GM23338 (cell line): ENCODE data around the gene SLC10A6. TPM values are rescaled to one million over a fixed set of nuclear protein-coding genes. Genes with fewer than 3 reads are reported as not detected.

Source experiments
- ATAC-seq: fragments of 200-7000 bp; cut with Tn5 transposase; 3 replicates; pipeline ENCODE4 v1.9.1; 2020
- DNase-seq: peaks from one replicate; pipeline ENCODE4 v3.0.0-alpha.2; 2015; ENCODE audit warnings: low spot score
- H2AFZ ChIP-seq: fragments of 200-600 bp; sonication (generic); 2 replicates; pipeline ENCODE4 v1.8.0; 2016; ENCODE audit warnings: antibody characterized with exemption, mild to moderate bottlenecking, moderate library complexity
- H3F3A ChIP-seq: fragments of 200-600 bp; sonication (generic); replicated peaks from 2 replicates; pipeline ENCODE4 v1.8.0; 2017; ENCODE audit warnings: antibody characterized with exemption, mixed run types, low read depth
- H3K27ac ChIP-seq: fragments of 200-600 bp; sonication (generic); 2 replicates; pipeline ENCODE4 v1.6.1; 2016; ENCODE audit warnings: low read depth
- H3K27me3 ChIP-seq: fragments of 200-600 bp; sonication (generic); 2 replicates; pipeline ENCODE4 v1.8.0; 2016; ENCODE audit warnings: mild to moderate bottlenecking, mixed run types, moderate library complexity; ENCODE audit not compliant: insufficient read depth
- H3K36me3 ChIP-seq: fragments of 200-600 bp; sonication (generic); 2 replicates; pipeline ENCODE4 v1.8.0; 2016; ENCODE audit warnings: mild to moderate bottlenecking; ENCODE audit not compliant: insufficient read depth
- H3K4me1 ChIP-seq: fragments of 200-600 bp; sonication (generic); 2 replicates; pipeline ENCODE4 v1.8.0; 2016; ENCODE audit warnings: mild to moderate bottlenecking, moderate library complexity; ENCODE audit not compliant: insufficient read depth
- H3K4me2 ChIP-seq: fragments of 200-600 bp; sonication (generic); 2 replicates; pipeline ENCODE4 v1.7.1; 2017; ENCODE audit warnings: mixed run types
- H3K4me3 ChIP-seq: fragments of 200-600 bp; sonication (generic); 2 replicates; pipeline ENCODE4 v1.6.1; 2016; ENCODE audit warnings: mixed run types
- H3K79me2 ChIP-seq: fragments of 200-600 bp; sonication (generic); replicated peaks from 2 replicates; pipeline ENCODE4 v1.8.0; 2017; ENCODE audit warnings: mild to moderate bottlenecking; ENCODE audit not compliant: insufficient read depth
- H3K9me2 ChIP-seq: fragments of 200-600 bp; sonication (generic); 2 replicates; pipeline ENCODE4 v1.8.0; 2017; ENCODE audit not compliant: insufficient read depth
- H4K20me1 ChIP-seq: fragments of 200-600 bp; sonication (generic); replicated peaks from 2 replicates; pipeline ENCODE4 v1.8.0; 2017; ENCODE audit warnings: mild to moderate bottlenecking; ENCODE audit not compliant: insufficient read depth
- H3K27ac Mint-ChIP-seq: 2 replicates; pipeline ENCODE4 v1.8.0; 2020; ENCODE audit warnings: inconsistent platforms, mild to moderate bottlenecking, moderate library complexity, mixed read lengths
- H3K27me3 Mint-ChIP-seq: 3 replicates; pipeline ENCODE4 v1.8.0; 2022; ENCODE audit warnings: low read depth, mild to moderate bottlenecking, moderate library complexity, mixed read lengths, inconsistent platforms; ENCODE audit not compliant: insufficient read depth, poor library complexity
- H3K36me3 Mint-ChIP-seq: 3 replicates; pipeline ENCODE4 v1.8.0; 2021; ENCODE audit warnings: low read depth, mild to moderate bottlenecking, inconsistent platforms, moderate library complexity, mixed read lengths
- H3K4me1 Mint-ChIP-seq: 3 replicates; pipeline ENCODE4 v1.8.0; 2020; ENCODE audit warnings: mild to moderate bottlenecking, inconsistent platforms, mixed read lengths
- H3K4me3 Mint-ChIP-seq: 3 replicates; pipeline ENCODE4 v1.8.0; 2021; ENCODE audit warnings: moderate library complexity, mild to moderate bottlenecking, inconsistent platforms, mixed read lengths
- H3K9me3 Mint-ChIP-seq: 3 replicates; pipeline ENCODE4 v1.8.0; 2020; ENCODE audit warnings: moderate library complexity, mild to moderate bottlenecking, inconsistent platforms, mixed read lengths
- EZH2phosphoT487 ChIP-seq: fragments of 200-600 bp; sonication (generic); IDR thresholded peaks from one replicate; pipeline ENCODE4 v1.8.1; 2018; ENCODE audit warnings: antibody characterized with exemption; ENCODE audit not compliant: unreplicated experiment
- NANOG ChIP-seq: IDR thresholded peaks from 2 replicates; pipeline ENCODE4 v1.6.1; 2016; ENCODE audit warnings: antibody characterized with exemption, borderline replicate concordance
- POLR2AphosphoS5 ChIP-seq: IDR thresholded peaks from 2 replicates; pipeline ENCODE4 v1.6.1; 2016; ENCODE audit warnings: antibody characterized with exemption, low read depth
- STAT1 ChIP-seq: IDR thresholded peaks from one replicate; pipeline ENCODE4 v1.6.1; 2016; ENCODE audit warnings: antibody characterized with exemption; ENCODE audit not compliant: unreplicated experiment
- ZNF462 ChIP-seq: fragments of 250-450 bp; sonication (Bioruptor Pico); IDR thresholded peaks from 2 replicates; pipeline ENCODE4 v1.5.0; 2020; ENCODE audit warnings: mild to moderate bottlenecking, moderate library complexity
- polyA plus RNA-seq: library from polyadenylated mRNA; unstranded; fragments of >200 nt; fragmentation: Nextera tagmentation; extraction: Ambion mirVana; gene quantifications from 2 replicates; pipeline ENCODE4 v1.2.1, GENCODE V29; 2016
- total RNA-seq: library from RNA; depleted of rRNA; stranded (reverse); fragments of >200 nt; shearing (Covaris generic); gene quantifications from 2 replicates; pipeline ENCODE4 v1.2.3, GENCODE V29; 2014
- TF ChIP-seq, protein P1 (sequence below), 2 experiments: fragments of 200-600 bp in 1 of 2; sonication (generic) in 1 of 2; conservative IDR thresholded peaks; 2 replicates each; pipeline versions ENCODE4 v1.5.1 to v1.6.1; 2016 to 2017; ENCODE audit warnings: antibody characterized with exemption in 2 of 2, low read depth in 2 of 2, mild to moderate bottlenecking in 2 of 2, moderate library complexity in 1 of 2
- TF ChIP-seq, protein P2 (sequence below): IDR thresholded peaks from 2 replicates; pipeline ENCODE4 v1.6.1; 2016; ENCODE audit warnings: antibody characterized with exemption

SLC10A6 gene
- total and polyA plus RNA-seq, 2 experiments from 2014 or later, result not detected

DNA sequence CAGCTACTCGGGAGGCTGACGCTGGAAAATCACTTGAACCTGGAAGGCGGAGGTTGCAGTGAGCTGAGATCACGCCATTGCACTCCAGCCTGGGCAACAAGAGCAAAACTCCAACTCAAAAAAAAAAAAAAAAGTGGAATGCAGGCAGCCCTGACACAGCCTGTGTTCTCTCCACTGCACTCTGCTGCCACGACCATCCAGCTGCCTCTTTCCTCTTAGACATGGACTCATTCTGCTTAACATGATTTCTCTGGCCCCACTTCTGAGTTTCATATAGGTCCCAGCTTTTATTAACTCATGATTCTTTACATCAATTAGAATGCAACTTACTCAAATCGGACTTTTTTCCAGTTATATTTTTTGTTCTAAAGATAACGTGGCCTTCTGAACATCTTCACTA, 29.6 kb downstream of the SLC10A6 start:
- H2AFZ ChIP-seq, result no peak overlapping the region

GRCh38 chr4:86818841-86819240, 30.3 kb downstream of the SLC10A6 start:
- Mint-ChIP-seq H3K27ac (0 out of 2 replicates have a peak overlapping the region, but pooled peaks have one; percentile 40), H3K27me3 (no peaks in the 10 kb centered on the region), H3K9me3 (peaks cover 8% of the 10 kb centered on the region; the same call in 2 of the 3 replicates), H3K36me3 (peaks cover 24% of the 10 kb centered on the region), H3K4me1 (peaks cover 5% of the 10 kb centered on the region; the same call in 2 of the 3 replicates), H3K4me3 (no peak overlapping the region)
- TF ChIP-seq NANOG, result no peak
- TF ChIP-seq, protein P1, sequence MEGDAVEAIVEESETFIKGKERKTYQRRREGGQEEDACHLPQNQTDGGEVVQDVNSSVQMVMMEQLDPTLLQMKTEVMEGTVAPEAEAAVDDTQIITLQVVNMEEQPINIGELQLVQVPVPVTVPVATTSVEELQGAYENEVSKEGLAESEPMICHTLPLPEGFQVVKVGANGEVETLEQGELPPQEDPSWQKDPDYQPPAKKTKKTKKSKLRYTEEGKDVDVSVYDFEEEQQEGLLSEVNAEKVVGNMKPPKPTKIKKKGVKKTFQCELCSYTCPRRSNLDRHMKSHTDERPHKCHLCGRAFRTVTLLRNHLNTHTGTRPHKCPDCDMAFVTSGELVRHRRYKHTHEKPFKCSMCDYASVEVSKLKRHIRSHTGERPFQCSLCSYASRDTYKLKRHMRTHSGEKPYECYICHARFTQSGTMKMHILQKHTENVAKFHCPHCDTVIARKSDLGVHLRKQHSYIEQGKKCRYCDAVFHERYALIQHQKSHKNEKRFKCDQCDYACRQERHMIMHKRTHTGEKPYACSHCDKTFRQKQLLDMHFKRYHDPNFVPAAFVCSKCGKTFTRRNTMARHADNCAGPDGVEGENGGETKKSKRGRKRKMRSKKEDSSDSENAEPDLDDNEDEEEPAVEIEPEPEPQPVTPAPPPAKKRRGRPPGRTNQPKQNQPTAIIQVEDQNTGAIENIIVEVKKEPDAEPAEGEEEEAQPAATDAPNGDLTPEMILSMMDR (conservative IDR thresholded peaks at IDR 0.05; ENCODE audit: low read depth in 2 of 2), result peak; percentile 45 to 50
- DNase-seq (peak; percentile 54), ATAC-seq (peak; percentile 69)
- H3K27ac ChIP-seq, result no peak overlapping the region
- H3K4me3 ChIP-seq, result no peak overlapping the region
- no peaks in the 10 kb centered on the region for H3F3A ChIP-seq
- no peaks in the 10 kb centered on the region for H3K27me3 ChIP-seq
- no peak overlapping the region for H2AFZ ChIP-seq
- 0 out of 2 replicates have a peak, but pooled peaks cover 6% of the 10 kb centered on the region for H3K4me1 ChIP-seq
- no peaks in the 10 kb centered on the region for H4K20me1 ChIP-seq
- H3K79me2 ChIP-seq, result no peaks in the 10 kb centered on the region
- H3K9me2 ChIP-seq, result peaks cover 7% of the 10 kb centered on the region; the same call in 1 of the 2 replicates
- H3K36me3 ChIP-seq, result peaks cover 12% of the 10 kb centered on the region; the same call in 1 of the 2 replicates
- no peak overlapping the region for H3K4me2 ChIP-seq

More for the DNA sequence above, 29.6 kb downstream of the SLC10A6 start:
- Histone ChIP-seq H3K79me2 (no peaks in the 10 kb centered on the region), H3K4me3 (no peak overlapping the region), H3K36me3 (peaks cover 12% of the 10 kb centered on the region; the same call in 1 of the 2 replicates), H3K27me3 (no peaks in the 10 kb centered on the region), H3K4me2 (no peak overlapping the region), H4K20me1 (no peaks in the 10 kb centered on the region), H3K27ac (no peak overlapping the region), H3K9me2 (peaks cover 7% of the 10 kb centered on the region; the same call in 1 of the 2 replicates), H3F3A (no peaks in the 10 kb centered on the region), H3K4me1 (0 out of 2 replicates have a peak, but pooled peaks cover 6% of the 10 kb centered on the region)
- H3K36me3 Mint-ChIP-seq, result peaks cover 18% of the 10 kb centered on the region
- TF ChIP-seq NANOG, result no peak
- no peak for DNase-seq
- peaks cover 5% of the 10 kb centered on the region; the same call in 2 of the 3 replicates for H3K4me1 Mint-ChIP-seq
- peaks cover 8% of the 10 kb centered on the region; the same call in 2 of the 3 replicates for H3K9me3 Mint-ChIP-seq
- ATAC-seq, result no peak
- H3K4me3 Mint-ChIP-seq, result no peak overlapping the region
- H3K27me3 Mint-ChIP-seq, result no peaks in the 10 kb centered on the region
- no peak overlapping the region for H3K27ac Mint-ChIP-seq

GRCh38 chr4:86818211-86818610, 31.0 kb downstream of the SLC10A6 start:
- DNase-seq, result no peak
- Mint-ChIP-seq H3K27ac (peak overlapping the region; percentile 60), H3K4me1 (peaks cover 5% of the 10 kb centered on the region; the same call in 2 of the 3 replicates), H3K4me3 (no peak overlapping the region), H3K36me3 (peaks cover 30% of the 10 kb centered on the region), H3K27me3 (no peaks in the 10 kb centered on the region), H3K9me3 (peaks cover 8% of the 10 kb centered on the region; the same call in 2 of the 3 replicates)
- Histone ChIP-seq H3K79me2 (no peaks in the 10 kb centered on the region), H3K4me1 (0 out of 2 replicates have a peak, but pooled peaks cover 6% of the 10 kb centered on the region), H3K36me3 (peaks cover 12% of the 10 kb centered on the region; the same call in 1 of the 2 replicates), H3K27ac (0 out of 2 replicates have a peak overlapping the region, but pooled peaks have one; percentile 0), H3K4me3 (no peak overlapping the region), H3K27me3 (no peaks in the 10 kb centered on the region), H3F3A (no peaks in the 10 kb centered on the region), H3K9me2 (peaks cover 7% of the 10 kb centered on the region; the same call in 1 of the 2 replicates), H3K4me2 (no peak overlapping the region), H2AFZ (no peak overlapping the region), H4K20me1 (no peaks in the 10 kb centered on the region)
- no peak for ATAC-seq
- TF ChIP-seq ZNF462 (CRISPR knock-in tag) (no peak), STAT1 (no peak), EZH2phosphoT487 (no peak), POLR2AphosphoS5 (no peak)
- TF ChIP-seq, protein P2, sequence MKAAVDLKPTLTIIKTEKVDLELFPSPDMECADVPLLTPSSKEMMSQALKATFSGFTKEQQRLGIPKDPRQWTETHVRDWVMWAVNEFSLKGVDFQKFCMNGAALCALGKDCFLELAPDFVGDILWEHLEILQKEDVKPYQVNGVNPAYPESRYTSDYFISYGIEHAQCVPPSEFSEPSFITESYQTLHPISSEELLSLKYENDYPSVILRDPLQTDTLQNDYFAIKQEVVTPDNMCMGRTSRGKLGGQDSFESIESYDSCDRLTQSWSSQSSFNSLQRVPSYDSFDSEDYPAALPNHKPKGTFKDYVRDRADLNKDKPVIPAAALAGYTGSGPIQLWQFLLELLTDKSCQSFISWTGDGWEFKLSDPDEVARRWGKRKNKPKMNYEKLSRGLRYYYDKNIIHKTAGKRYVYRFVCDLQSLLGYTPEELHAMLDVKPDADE, result no peak
